GM19468 (cell line): Measurements from ENCODE around the gene ZNF135.

Source experiments
- ATAC-seq: cut with Tn5 transposase; IDR thresholded peaks from one replicate; pipeline ENCODE4 v1.9.1; 2021; ENCODE audit warnings: mild to moderate bottlenecking, moderate library complexity, moderate number of reproducible peaks; ENCODE audit not compliant: unreplicated experiment; ENCODE audit errors: extremely low read depth

The ZNF135 gene

DNA sequence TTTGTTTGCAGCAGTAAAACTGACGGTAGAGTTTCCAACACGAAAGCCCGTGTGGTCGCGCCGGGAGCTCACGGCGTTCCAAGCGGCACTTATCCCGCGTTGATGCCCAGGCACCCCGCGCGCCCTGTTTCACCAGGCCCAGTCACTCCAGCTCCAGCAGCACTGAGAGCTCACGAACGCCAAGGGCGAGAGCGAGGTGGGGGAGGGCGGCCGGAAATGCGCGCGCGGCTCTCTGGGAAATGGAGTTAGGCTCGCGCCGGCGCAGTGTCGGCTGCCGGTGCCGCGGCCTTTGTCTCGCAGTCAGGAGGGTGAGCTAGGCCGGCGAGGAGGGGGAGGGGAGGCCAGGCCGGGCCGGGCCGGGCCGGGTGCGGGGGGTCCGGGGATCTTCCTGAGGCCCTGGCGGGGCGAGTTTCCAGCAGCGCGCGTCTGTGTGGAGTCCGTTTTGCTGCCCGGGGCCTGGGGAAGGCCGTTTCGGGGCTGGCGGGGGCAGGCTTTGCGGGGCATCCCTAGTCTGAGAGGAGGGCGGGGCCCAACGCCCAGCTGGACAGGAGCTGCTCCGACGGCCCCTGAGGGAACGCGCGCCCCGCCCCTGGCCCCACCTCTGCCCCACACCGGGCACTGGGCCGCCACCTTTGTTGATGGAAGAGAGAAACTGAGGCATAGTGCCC is at the start of gene ZNF135:
Gene ZNF135, plus strand, starts transcription at position 280 of the 668 bp plus-strand sequence. CDS start 721 bp downstream, outside the sequence.
- ATAC-seq: no peak

DNA sequence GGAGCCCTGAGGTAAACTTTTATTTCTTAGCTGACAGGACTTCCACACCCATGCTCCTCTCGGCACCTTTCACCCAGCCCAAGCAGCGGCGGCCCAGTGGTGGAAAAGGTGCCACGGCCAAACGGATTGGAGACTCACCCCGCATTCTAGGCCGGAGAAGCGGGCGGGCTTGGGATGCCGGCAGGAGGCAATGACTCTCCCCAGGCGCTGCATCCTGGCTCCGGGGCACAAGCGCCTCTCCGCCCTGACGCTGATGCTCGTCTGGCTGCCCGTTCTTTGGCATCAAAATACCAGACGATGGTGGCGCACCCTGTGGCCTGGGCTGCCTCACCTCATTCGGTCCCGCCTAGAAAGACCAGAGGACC is 49.8 kb upstream of the ZNF135 start:
- no peak for ATAC-seq

GRCh38 chr19:58009666-58010301 is 49.3 kb upstream of the ZNF135 start:
- ATAC-seq: peak; percentile 68

DNA sequence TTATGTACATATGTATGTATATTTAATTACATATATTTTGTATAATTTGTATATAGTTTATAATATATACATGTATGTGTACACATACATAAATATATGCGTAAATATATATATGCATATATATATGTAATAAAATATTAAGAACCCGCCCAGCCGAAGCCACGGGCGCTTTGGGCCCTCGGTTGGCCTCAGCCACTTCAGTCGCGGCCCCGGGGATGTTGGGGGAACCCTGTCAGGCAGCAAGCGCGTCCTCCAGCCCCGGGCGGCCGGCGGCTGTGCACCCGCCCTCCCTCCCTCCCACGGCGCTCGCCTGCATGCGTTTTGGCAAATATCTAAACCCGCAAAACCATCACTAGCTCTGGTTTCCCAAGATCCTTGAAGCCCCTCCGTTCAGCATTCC is 48.6 kb upstream of the ZNF135 start:
- ATAC-seq: no peak

GRCh38 chr19:58014141-58014540 is 44.9 kb upstream of the ZNF135 start:
- ATAC-seq: no peak

DNA sequence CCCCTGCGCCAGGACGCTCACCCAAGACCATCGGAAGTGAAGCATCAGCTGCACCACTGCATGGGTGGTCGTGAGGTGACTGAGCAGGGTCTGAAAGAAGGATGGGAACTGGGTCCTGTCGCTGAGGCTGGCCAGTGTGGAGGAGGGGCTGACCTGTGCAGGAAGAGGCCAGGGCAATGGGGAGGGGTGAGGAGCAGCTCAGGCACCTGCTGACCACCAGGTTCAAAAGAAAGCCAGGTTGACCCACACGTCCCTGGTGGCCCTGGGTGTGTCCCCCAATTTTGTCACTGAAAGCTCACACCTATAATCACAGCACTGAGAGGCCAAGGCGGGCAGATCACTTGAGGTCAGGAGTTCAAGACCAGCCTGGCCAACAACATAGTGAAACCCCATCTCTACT is 39.0 kb upstream of the ZNF135 start:
- no peak for ATAC-seq

GRCh38 chr19:58021541-58022282 is 37.4 kb upstream of the ZNF135 start:
- no peak for ATAC-seq

DNA sequence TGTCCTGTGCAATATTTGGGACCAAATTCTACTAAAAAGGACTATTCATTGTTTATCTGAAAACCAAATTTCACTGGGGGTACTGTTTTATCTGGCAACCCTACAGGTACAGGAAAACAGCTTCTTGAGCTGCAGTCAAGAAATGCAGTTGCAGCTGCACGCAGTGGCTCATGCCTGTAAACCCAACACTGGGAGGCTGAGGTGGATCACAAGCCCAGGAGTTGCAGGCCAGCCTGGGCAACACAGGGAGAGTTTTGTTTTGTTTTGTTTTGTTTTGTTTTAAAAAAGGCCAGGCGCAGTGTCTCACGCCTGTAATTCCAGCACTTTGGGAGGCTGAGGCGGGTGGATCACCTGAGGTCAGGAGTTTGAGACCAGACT is 36.8 kb upstream of the ZNF135 start:
- ATAC-seq: no peak

- ATAC-seq: no peak
Measured at GRCh38 chr19:58024661-58025060, 34.4 kb upstream of the ZNF135 start.

- no peak for ATAC-seq
Measured at GRCh38 chr19:58033741-58034476, 25.2 kb upstream of the ZNF135 start, which contains the start of gene ZSCAN1. ZSCAN1 (plus strand) TSS chr19:58034025; CDS start chr19:58037837, 3,812 bp downstream.

DNA sequence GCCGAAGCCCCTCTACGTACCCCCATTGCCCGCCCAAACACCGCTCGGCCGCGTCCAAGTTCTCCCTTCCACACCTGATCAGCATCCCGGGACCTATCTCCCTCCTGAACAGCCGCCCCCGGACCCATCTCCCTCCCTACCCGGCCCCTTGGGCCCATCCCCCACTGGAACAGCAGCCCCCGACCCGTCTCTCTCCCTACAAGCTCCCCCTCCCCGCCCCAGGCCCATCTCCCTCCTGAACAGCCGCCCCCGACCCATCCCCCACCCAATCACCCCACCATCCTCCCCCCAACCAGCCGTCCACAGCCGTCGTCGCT is 24.6 kb upstream of the ZNF135 start:
- ATAC-seq: no peak

- ATAC-seq: no peak
Measured at GRCh38 chr19:58035863-58036262, 23.2 kb upstream of the ZNF135 start.

DNA sequence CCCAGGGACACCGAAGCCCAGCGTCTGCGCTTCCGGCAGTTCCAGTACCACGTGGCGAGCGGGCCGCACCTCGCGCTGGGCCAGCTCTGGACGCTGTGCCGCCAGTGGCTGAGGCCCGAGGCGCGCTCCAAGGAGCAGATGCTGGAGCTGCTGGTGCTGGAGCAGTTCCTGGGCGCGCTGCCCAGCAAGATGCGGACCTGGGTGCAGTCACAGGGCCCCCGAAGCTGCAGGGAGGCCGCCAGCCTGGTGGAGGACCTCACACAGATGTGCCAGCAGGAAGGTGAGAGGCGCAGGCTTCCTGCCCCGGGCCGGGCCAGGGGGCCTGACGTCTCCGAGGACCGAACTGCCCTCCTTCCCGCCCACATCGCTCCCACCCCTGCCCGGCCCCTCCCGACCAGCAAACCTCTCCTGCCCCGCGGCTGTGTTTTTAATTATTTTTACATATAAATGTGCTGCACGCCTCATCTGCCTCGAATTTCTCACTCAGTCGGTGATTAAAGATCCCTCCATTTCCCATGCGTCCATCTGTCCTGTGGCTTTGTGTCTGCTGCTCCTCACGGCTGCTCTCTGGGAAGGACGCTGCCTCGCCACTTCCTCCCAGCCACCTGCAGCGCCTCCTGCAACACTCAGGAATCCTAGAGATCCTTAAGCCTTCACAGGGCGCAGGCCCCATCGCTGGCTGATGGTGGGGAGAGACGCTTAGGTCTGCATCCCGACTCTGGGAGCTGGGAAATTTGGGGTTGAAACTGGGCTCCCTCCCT is 21.0 kb upstream of the ZNF135 start:
- no peak for ATAC-seq

DNA sequence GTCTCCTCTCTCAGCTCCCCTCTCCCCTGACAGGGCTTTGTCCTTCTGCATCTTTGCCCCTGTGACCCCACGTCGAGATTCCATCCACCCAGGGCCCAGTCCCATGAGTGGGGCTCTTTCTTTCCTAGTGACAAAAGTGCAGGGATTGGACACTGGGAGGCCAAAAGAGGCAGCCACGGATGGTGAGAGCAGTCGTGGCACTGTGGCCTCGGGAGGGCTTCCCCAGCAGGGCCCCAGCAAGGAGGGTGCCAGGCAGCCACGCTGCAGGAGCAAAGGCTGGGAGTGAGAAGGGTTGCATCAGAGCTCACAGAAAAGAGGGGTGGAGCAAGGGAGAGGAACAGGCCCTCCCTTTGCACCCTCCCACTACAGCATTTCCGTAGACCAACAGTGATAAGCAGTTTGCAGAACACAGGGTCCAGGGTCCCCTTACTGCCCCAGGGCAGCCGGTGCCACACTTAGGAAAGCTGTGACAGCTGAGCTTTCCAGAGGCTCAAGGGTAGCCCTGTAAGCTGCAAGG is 20.3 kb upstream of the ZNF135 start:
- ATAC-seq: no peak

DNA sequence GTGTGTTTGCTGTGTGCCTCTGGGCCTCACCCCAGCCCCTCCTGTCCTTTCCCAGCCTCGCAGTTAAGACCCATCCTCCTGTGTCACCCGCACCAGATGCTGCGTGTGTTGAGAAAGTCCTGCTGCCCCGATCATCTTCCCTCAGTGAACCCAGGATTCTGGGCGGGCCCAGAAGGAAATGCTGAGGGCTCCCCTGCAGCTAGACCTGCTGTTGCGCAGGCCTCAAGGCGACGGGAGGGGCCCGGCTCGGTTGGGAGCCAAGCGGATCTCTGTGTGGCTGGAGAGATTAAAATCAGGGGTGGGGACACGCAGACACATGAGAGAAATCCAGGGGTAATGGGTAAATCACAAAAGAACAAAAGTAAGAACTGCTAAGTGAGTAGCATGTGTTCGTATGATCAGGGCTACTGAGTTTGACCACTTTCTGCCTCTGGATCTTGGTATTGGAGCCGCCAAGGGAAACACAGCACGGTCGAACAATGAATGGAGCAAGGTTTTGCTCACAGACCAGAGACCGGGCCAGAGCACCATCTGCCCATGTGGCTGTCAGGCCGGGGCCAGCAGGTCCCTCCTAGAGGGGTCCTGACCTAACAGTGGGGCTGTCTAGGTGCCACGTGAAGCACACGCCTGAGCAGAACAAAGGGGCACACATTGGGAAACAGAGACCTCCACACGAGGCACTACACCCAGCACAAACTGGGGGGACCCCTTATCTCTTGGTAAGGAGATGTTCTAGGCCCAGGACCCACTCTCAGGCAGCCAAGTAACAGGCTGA is 18.1 kb upstream of the ZNF135 start:
- no peak for ATAC-seq

DNA sequence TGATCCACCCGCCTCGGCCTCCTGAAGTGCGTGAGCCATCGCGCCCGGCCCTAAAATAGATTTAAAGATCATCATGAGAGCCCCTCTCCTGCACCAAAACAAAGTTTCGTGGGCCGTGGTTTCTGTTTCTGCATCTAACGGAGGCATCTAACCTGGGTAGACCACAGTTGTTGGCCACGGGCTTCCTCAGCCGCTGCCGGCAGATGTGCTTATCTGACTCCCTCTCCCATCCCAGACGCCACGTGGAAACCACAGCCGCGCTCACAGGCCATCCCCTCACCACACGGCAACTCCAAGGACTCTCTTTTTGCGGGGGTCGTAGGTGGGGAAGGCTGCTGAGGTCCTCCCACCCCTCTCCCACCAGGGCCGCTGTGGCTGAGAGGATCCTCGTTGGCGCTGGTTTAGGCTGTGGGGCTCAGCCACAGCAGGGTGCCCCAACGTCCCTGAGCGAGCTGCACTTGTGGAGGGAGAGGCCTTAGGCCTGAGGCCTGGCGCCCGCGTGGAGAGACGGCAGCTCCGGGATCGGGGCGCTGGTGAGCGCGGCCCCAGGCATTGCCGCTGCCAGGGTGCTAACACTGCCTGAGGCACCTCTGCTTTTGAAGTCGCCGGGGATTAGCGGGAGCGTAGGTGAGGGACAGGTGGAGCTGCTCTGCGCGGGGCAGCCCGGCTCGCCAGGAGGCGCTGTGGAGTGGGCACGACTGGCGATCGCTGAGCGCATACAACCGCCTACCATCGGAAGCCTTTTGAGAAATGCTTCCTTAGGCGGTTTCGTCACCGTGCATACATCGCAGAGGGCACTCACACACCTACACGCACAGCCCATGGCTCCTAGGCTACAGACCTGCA is 16.4 kb upstream of the ZNF135 start:
- ATAC-seq: no peak

DNA sequence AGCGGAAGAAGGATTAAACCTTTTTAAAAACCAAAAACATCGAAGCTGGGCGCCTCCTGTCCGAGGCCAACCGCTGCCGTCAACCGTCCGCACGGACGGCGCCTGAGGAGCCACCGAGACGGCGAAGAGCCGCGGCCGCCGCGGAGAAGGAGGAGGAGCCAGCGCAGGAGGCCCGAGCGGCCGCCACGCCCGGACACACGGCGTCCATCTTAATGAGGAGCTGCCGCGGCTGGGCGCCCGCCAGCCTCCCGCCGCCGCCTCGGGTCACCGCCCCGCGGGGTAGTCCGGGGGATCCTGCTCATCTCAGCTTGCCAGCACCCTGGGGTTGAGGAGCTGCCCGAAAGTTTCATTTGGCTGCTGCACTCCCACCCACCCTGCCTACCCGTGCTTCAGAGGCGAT is 14.7 kb upstream of the ZNF135 start:
- ATAC-seq: no peak

DNA sequence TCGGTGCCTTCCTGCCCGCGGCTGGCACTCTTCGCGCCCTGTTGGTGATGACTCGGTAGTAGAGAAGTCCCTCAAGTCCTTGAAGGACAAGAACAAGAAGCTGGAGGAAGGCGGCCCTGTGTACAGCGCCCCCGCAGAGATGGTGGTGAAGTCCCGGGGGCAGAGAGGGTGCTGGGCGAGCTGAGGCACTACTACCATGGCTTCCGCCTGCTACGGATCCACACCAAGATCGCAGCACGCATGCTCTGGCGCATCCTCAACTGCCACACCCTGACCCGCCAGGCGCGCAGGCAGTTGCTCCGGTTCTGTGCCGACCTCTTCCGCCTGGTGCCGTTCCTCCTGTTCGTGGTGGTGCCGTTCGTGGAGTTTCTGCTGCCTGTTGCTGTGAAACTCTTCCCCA is 14.2 kb upstream of the ZNF135 start:
- ATAC-seq: no peak
